Neutrophil (primary cell): ENCODE data around the gene RNF146.
"Not testable (repeated sequence)": the region's sequence is repeated elsewhere in the genome, so short reads cannot be mapped to it uniquely, and the experiment has no call there.

ENCODE experiments used
- H3K27ac ChIP-seq: fragments of 200-600 bp; sonication (generic); 2 replicates; pipeline ENCODE4 v1.5.1; 2016; ENCODE audit warnings: mild to moderate bottlenecking, moderate library complexity
- H3K27me3 ChIP-seq: fragments of 200-600 bp; sonication (generic); 2 replicates; pipeline ENCODE4 v1.6.0; 2016; ENCODE audit warnings: mild to moderate bottlenecking
- H3K36me3 ChIP-seq: fragments of 200-600 bp; sonication (generic); 2 replicates; pipeline ENCODE4 v1.5.1; 2017
- H3K4me1 ChIP-seq, 2 experiments: fragments of 200-600 bp in 1 of 2; sonication (generic) in 1 of 2; 1 replicate in 1 of 2; 2 replicates in 1 of 2; pipeline versions ENCODE4 v1.5.1 to v1.6.1; 2013 to 2016; ENCODE audit warnings: low read depth in 1 of 2, low read length in 1 of 2, mild to moderate bottlenecking in 1 of 2, moderate library complexity in 1 of 2; ENCODE audit not compliant: control insufficient read depth in 1 of 2, insufficient read depth in 1 of 2
- H3K4me3 ChIP-seq, 2 experiments: fragments of 200-600 bp in 1 of 2; sonication (generic) in 1 of 2; 1 replicate in 1 of 2; 2 replicates in 1 of 2; pipeline ENCODE4 v1.5.1; 2013 to 2016; ENCODE audit warnings: low read depth in 1 of 2, low read length in 1 of 2, mild to moderate bottlenecking in 1 of 2, moderate library complexity in 1 of 2
- H3K9me3 ChIP-seq: fragments of 200-600 bp; sonication (generic); 2 replicates; pipeline ENCODE4 v1.5.1; 2016
- TF ChIP-seq, protein P1 (sequence below): fragments of 200-600 bp; sonication (generic); IDR thresholded peaks from 2 replicates; pipeline ENCODE4 v1.5.1; 2016; ENCODE audit warnings: antibody characterized with exemption

RNF146 gene

DNA sequence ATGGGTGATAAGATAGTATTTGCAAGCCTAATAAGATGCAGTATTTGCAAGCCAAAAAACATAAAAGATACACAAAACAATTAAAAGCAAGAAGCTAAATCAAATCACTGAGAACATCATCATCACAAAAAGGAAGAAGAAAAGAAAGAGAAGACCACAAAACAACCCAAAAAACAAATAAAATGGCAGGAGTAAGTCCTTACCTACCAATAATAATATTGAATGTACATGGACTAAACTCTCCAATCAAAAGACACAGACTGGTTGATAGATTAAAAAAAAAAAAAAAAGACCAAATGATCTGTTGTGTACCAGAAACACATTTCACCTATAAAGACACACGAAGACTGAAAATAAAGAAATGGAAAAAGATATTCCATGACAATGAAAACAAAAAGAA is 39.1 kb downstream of the RNF146 start:
- H3K27me3 ChIP-seq, result no peaks in the 10 kb centered on the region
- no peak overlapping the region for H3K4me3 ChIP-seq
- H3K9me3 ChIP-seq, result no peaks in the 10 kb centered on the region
- no peak overlapping the region for H3K27ac ChIP-seq
- H3K36me3 ChIP-seq, result peaks cover 5% of the 10 kb centered on the region
- H3K4me1 ChIP-seq, result no peaks in the 10 kb centered on the region
- TF ChIP-seq, protein P1, sequence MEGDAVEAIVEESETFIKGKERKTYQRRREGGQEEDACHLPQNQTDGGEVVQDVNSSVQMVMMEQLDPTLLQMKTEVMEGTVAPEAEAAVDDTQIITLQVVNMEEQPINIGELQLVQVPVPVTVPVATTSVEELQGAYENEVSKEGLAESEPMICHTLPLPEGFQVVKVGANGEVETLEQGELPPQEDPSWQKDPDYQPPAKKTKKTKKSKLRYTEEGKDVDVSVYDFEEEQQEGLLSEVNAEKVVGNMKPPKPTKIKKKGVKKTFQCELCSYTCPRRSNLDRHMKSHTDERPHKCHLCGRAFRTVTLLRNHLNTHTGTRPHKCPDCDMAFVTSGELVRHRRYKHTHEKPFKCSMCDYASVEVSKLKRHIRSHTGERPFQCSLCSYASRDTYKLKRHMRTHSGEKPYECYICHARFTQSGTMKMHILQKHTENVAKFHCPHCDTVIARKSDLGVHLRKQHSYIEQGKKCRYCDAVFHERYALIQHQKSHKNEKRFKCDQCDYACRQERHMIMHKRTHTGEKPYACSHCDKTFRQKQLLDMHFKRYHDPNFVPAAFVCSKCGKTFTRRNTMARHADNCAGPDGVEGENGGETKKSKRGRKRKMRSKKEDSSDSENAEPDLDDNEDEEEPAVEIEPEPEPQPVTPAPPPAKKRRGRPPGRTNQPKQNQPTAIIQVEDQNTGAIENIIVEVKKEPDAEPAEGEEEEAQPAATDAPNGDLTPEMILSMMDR, result no peak

DNA sequence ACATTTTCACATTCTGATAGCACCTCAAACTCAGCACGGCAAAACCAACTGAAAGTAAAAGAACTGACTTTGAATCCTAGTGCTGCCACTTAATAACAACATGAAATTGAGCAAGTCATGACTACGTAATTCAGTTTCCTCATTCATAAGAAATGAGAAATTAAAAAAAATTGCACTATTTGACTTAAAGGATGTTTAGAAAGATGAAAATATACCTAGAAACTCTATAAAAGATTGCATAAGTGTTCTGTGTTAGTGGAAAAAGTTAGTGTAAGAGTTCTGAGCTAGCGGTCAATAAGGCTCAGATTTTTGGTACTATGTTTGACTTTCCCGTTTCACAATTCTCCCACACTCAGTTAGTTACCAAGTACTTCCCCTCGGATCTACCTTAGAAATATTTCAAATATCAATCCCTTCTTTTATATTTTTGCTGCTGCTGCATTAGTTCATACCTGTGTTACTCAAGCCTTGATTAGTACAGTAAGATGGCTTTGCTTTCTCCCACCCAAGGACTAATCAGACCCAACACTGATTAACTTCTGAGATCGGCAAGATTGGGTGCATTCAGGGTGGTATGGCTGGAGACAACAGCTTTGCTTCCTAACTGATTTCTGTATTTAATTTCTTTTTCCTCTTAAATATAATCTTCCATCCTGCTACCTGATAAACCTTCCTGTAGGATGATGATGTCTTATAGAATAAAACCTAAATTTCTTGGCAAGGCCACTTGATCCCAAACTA is 50.9 kb downstream of the RNF146 start:
- H3K27ac ChIP-seq, result peak overlapping the region; percentile 85
- peak overlapping the region; percentile 44 to 57 for H3K4me3 ChIP-seq
- H3K27me3 ChIP-seq, result no peaks in the 10 kb centered on the region
- TF ChIP-seq, protein P1, result no peak
- H3K36me3 ChIP-seq, result peaks cover 8% of the 10 kb centered on the region
- H3K4me1 ChIP-seq, result peaks cover 17 to 22% of the 10 kb centered on the region in 2 experiments
- no peaks in the 10 kb centered on the region for H3K9me3 ChIP-seq

- Histone ChIP-seq H3K36me3 (peaks cover 3% of the 10 kb centered on the region), H3K27ac (no peak overlapping the region), H3K9me3 (no peaks in the 10 kb centered on the region), H3K4me1 (peaks cover 17 to 22% of the 10 kb centered on the region in 2 experiments), H3K27me3 (no peaks in the 10 kb centered on the region), H3K4me3 (no peak overlapping the region)
- TF ChIP-seq, protein P1, result no peak
These were observed 53.0 kb downstream of the RNF146 start for GRCh38 chr6:127319686-127320085.

DNA sequence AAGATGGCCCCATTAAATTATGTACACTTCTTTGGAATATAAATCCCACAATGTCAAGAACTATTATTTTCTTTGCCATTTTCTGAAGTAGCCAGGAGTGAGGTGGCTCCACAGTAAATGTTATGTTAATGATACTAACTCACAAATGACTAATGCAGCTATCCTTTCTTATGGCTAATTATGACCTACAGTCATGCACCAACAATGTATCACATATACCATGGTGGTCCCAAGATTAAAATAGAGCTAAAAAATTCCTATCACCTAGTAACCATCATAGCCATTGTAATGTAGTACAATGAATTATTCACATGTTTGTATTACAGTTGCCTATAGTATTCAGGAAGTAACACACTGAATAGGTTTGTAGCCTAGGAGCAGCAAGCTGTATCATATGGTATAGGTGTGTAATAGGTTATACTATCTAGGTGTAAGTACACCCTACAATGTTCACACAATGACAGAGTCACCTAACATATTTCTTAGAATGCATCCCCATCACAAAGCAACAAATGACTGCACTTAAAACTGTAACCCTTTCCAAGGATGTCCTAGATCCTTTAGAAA is 61.5 kb downstream of the RNF146 start:
- Histone ChIP-seq H3K9me3 (no peaks in the 10 kb centered on the region), H3K27me3 (no peaks in the 10 kb centered on the region), H3K4me1 (peaks cover 0 to 7% of the 10 kb centered on the region in 2 experiments), H3K27ac (no peak overlapping the region), H3K36me3 (peaks cover 26% of the 10 kb centered on the region), H3K4me3 (no peak overlapping the region)
- TF ChIP-seq, protein P1, result no peak

- H3K4me3 ChIP-seq, H3K27ac ChIP-seq, H3K9me3 ChIP-seq, H3K27me3 ChIP-seq, H3K4me1 ChIP-seq: not testable (repeated sequence)
- H3K36me3 ChIP-seq, result peaks cover 14% of the 10 kb centered on the region
These were observed 64.6 kb downstream of the RNF146 start for GRCh38 chr6:127331256-127331655.

- Histone ChIP-seq H3K27ac (peak overlapping the region; percentile 39), H3K9me3 (no peaks in the 10 kb centered on the region), H3K27me3 (no peaks in the 10 kb centered on the region), H3K36me3 (peaks cover 6% of the 10 kb centered on the region), H3K4me3 (no peak overlapping the region), H3K4me1 (peaks cover 0 to 7% of the 10 kb centered on the region in 2 experiments)
- TF ChIP-seq, protein P1, result no peak
These were observed 65.8 kb downstream of the RNF146 start for GRCh38 chr6:127332383-127332961.
